OCI-LY7 (cell line): ENCODE data around the gene C1orf174. TPM values are rescaled to one million over a fixed set of nuclear protein-coding genes. Genes with fewer than 3 reads are reported as not detected.

ENCODE experiments used
- BruUV-seq: library from RNA; stranded (reverse); fragments of 400-500 nt; replicated peaks from 2 replicates; lab custom pipeline; 2021; lab: Mats Ljungman, UMichigan
- CTCF ChIA-PET: fragments of 300-600 bp; sonication (Branson Sonifier 250); formaldehyde crosslinking; loops from one replicate; lab custom pipeline; 2022; ENCODE audit warnings: antibody characterized with exemption; ENCODE audit not compliant: unreplicated experiment; lab: Charles Lee
- POLR2A ChIA-PET: fragments of 300-600 bp; sonication (Branson Sonifier 250); formaldehyde crosslinking; loops from one replicate; lab custom pipeline; 2022; ENCODE audit warnings: antibody characterized with exemption; lab: Charles Lee
- DNase-seq: peaks from one replicate; pipeline ENCODE4 v3.0.0-alpha.2; 2015; ENCODE audit warnings: low spot score
- H2AFZ ChIP-seq: fragments of 200-600 bp; sonication (generic), shearing (Covaris generic); 2 replicates; pipeline ENCODE4 v1.6.1; 2014; ENCODE audit warnings: mild to moderate bottlenecking, antibody characterized with exemption, low read length, moderate library complexity
- H3K27ac ChIP-seq: fragments of 200-600 bp; sonication (generic); 2 replicates; pipeline ENCODE4 v1.5.1; 2014; ENCODE audit warnings: mixed run types, low read depth, mild to moderate bottlenecking, moderate library complexity, low read length, inconsistent platforms; ENCODE audit not compliant: poor library complexity, severe bottlenecking
- H3K36me3 ChIP-seq: fragments of 200-600 bp; sonication (generic); 2 replicates; pipeline ENCODE4 v1.6.1; 2014; ENCODE audit warnings: mild to moderate bottlenecking, antibody characterized with exemption, low read length, moderate library complexity, mixed read lengths; ENCODE audit not compliant: insufficient read depth
- H3K4me1 ChIP-seq: fragments of 200-600 bp; sonication (generic); 2 replicates; pipeline ENCODE4 v1.5.1; 2014; ENCODE audit warnings: mild to moderate bottlenecking, low read length; ENCODE audit not compliant: insufficient read depth, poor library complexity, severe bottlenecking
- H3K4me2 ChIP-seq: fragments of 200-600 bp; sonication (generic); 2 replicates; pipeline ENCODE4 v1.6.1; 2014; ENCODE audit warnings: mild to moderate bottlenecking, low read length
- H3K4me3 ChIP-seq: fragments of 200-600 bp; sonication (generic); 2 replicates; pipeline ENCODE4 v1.5.1; 2014; ENCODE audit warnings: mild to moderate bottlenecking, low read depth, low read length; ENCODE audit not compliant: poor library complexity, severe bottlenecking
- H3K79me2 ChIP-seq: fragments of 200-600 bp; sonication (generic); 2 replicates; pipeline ENCODE4 v1.6.1; 2016; ENCODE audit warnings: low read depth, mild to moderate bottlenecking, low read length, moderate library complexity, mixed read lengths; ENCODE audit not compliant: insufficient read depth
- H3K9me2 ChIP-seq: fragments of 200-600 bp; sonication (generic); 2 replicates; pipeline ENCODE4 v1.6.1; 2016; ENCODE audit warnings: mild to moderate bottlenecking, low read length, mixed read lengths; ENCODE audit not compliant: insufficient read depth
- H3K9me3 ChIP-seq: fragments of 200-600 bp; sonication (generic); 2 replicates; pipeline ENCODE4 v1.6.1; 2014; ENCODE audit warnings: mild to moderate bottlenecking, mixed run types, low read length, mixed read lengths
- H4K20me1 ChIP-seq: fragments of 200-600 bp; sonication (generic); 2 replicates; pipeline ENCODE4 v1.6.1; 2014; ENCODE audit warnings: mild to moderate bottlenecking, antibody characterized with exemption, low read length, moderate library complexity, mixed read lengths; ENCODE audit not compliant: insufficient read depth
- CTCF ChIP-seq: fragments of 200-600 bp; sonication (generic); conservative IDR thresholded peaks from 2 replicates; pipeline ENCODE4 v1.5.1; 2014; ENCODE audit warnings: mild to moderate bottlenecking, antibody characterized with exemption, low read length, moderate library complexity, mixed read lengths
- EZH2phosphoT487 ChIP-seq: fragments of 200-600 bp; sonication (generic); IDR thresholded peaks from 2 replicates; pipeline ENCODE4 v1.6.1; 2018; ENCODE audit warnings: low read depth, borderline replicate concordance, mild to moderate bottlenecking, mixed run types, antibody characterized with exemption, low read length, moderate library complexity, mixed read lengths
- intact Hi-C: fragments of 100-400 bp; cut with micrococcal nuclease; formaldehyde crosslinking; loops from one replicate; pipeline ENCODE4 v1.10.0; 2022; ENCODE audit not compliant: unreplicated experiment
- total RNA-seq, 2 experiments: library from RNA; depleted of rRNA in 1 of 2; stranded (reverse); fragments of >200 nt in 1 of 2; shearing (Covaris generic) in 1 of 2; gene quantifications; 2 replicates each; pipeline ENCODE4 v1.2.3, GENCODE V29; 2014 to 2022

The C1orf174 gene
- total RNA-seq, 2 experiments from 2014 or later, result 39.0 to 59.5 TPM

GRCh38 chr1:3868464-3869006, 31.5 kb downstream of the C1orf174 start:
- peaks cover 57% of the 10 kb centered on the region for H3K36me3 ChIP-seq
- no peak overlapping the region for H3K4me3 ChIP-seq
- H3K79me2 ChIP-seq, result no peaks in the 10 kb centered on the region
- H3K4me1 ChIP-seq, result no peaks in the 10 kb centered on the region
- H3K9me3 ChIP-seq, result no peaks in the 10 kb centered on the region
- H2AFZ ChIP-seq, result no peak overlapping the region
- no peak for DNase-seq
- CTCF ChIA-PET, result no interaction called here
- intact Hi-C loops, result no loop called here
- H3K27ac ChIP-seq, result no peak overlapping the region
- POLR2A ChIA-PET, result no interaction called here
- BruUV-seq, result no TSS peak
- TF ChIP-seq CTCF (no peak), EZH2phosphoT487 (no peak)
- H3K9me2 ChIP-seq, result no peaks in the 10 kb centered on the region
- no peak overlapping the region for H3K4me2 ChIP-seq
- H4K20me1 ChIP-seq, result no peaks in the 10 kb centered on the region

- BruUV-seq, result no TSS peak
- H3K9me2 ChIP-seq, result no peaks in the 10 kb centered on the region
- intact Hi-C loops, result no loop called here
Observed at GRCh38 chr1:3865606-3866160, 34.4 kb downstream of the C1orf174 start.

More at GRCh38 chr1:3865606-3866160, 34.4 kb downstream of the C1orf174 start:
- Histone ChIP-seq H2AFZ (no peak overlapping the region), H3K4me1 (no peaks in the 10 kb centered on the region), H3K9me3 (no peaks in the 10 kb centered on the region), H3K27ac (no peak overlapping the region), H4K20me1 (no peaks in the 10 kb centered on the region), H3K4me2 (no peak overlapping the region), H3K4me3 (no peak overlapping the region), H3K36me3 (peaks cover 36% of the 10 kb centered on the region), H3K79me2 (no peaks in the 10 kb centered on the region)
- TF ChIP-seq CTCF, result no peak
- no peak for TF ChIP-seq EZH2phosphoT487
- POLR2A ChIA-PET, result no interaction called here
- CTCF ChIA-PET, result interaction anchor here (0.7 kb wide), 1 partner anchor 12 kb away, joined by 3 read pairs; no protein-coding TSS in a partner anchor
- no peak for DNase-seq
